ENCODE measurements around the gene PDIA3.

The PDIA3 gene

DNA sequence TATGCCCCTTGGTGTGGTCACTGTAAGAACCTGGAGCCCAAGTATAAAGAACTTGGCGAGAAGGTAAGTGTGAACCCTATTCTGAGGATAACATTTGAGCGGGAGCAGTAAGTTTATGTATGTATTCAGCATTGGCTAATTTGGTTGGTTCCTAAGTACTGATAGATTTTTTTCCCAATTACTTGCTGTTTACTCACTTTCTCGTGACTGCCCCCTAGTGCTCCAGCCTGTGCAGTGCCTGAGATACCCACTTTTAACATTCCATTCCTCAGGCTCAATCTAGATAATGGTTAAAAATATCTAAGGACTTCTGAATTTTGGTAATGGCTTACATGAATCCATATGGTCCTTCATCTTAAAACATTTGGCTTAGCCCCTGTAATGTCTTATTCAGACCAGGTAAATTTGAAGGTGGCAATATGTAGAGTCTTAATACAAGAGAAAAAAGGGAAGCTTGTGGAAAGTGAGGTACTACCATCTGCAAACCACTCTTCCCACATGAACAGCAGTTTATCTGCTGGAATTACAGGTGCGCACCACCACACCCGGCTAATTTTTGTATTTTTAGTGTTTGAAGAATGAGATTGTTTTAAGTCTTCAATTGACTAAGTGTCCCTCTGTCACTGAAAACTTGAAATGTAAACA lies 23.5 kb downstream of the PDIA3 start:
- ATAC-seq (peak; percentile 70), DNase-seq (peak; percentile 42 to 45)
- Mint-ChIP-seq H3K27ac (no peak overlapping the region), H3K4me3 (no peak overlapping the region), H3K4me1 (no peaks in the 10 kb centered on the region), H3K27me3 (no peaks in the 10 kb centered on the region), H3K9me3 (no peaks in the 10 kb centered on the region)

DNA sequence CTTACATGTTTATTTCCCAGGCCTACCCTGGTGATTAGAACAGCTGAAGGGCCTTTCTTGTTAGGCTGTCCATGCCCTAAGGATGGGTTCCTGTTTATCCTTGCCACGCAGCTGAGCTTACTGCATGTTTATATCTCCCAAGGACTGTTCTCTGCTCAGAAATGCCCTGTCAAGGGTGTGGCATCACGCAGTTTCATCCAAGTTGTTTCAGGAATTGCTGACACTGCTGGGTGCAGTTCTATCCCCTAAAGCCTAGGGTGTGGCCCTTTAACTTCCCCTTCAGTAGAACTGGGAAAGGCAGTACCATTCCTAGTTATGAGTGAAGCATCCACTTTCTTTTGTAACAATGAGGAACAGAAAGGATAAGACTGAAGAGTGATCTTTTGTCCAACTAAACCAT lies 25.6 kb downstream of the PDIA3 start:
- H3K27me3 Mint-ChIP-seq: no peaks in the 10 kb centered on the region
- no peak for ATAC-seq
- DNase-seq: no peak
- H3K27ac Mint-ChIP-seq: peak overlapping the region in 1 of 2 donors; percentile 69
- H3K4me3 Mint-ChIP-seq: no peak overlapping the region
- H3K9me3 Mint-ChIP-seq: no peaks in the 10 kb centered on the region
- peaks cover 14% of the 10 kb centered on the region for H3K4me1 Mint-ChIP-seq

DNA sequence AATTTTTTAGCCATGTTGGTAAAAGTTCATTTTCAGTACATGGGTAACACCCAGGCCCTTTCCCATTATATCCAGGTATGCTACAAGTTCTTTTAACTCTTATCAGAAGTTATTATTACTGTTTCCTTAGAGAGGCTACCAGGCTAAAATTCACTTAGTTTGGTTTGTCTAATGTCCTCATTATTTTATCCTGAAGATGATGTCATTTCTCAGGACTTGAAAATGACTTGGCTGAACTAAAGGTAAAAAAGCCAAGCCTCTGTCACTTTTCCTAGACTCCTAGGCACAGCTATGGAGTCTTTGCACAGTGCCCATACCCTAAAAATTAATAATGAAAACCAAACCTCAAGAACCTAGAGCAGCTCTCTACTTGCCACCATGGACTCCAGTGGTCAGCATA lies 26.4 kb downstream of the PDIA3 start:
- DNase-seq: no peak
- Mint-ChIP-seq H3K9me3 (no peaks in the 10 kb centered on the region), H3K27me3 (no peaks in the 10 kb centered on the region), H3K4me3 (no peak overlapping the region), H3K27ac (no peak overlapping the region), H3K4me1 (peaks cover 22% of the 10 kb centered on the region)
- ATAC-seq: no peak

DNA sequence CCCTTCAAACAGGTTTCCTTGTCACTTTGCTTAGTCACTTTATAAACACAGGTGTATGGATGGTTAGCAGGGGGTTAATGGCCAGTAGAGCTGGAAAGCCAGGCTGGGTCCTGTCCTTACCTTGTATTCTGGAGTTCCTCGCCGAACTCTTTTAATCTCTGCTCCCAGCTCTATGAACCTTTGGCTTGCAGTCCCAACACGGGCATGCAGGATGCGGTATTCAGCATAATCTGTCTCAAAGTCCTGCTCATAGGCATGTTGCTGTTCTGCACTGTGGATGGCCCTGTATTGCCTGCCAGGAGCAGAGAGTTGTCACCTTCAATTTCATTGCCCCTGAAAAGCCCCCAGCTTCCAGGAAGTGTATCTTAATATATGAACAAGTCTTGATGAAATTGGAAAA lies 27.8 kb downstream of the PDIA3 start:
- Mint-ChIP-seq H3K9me3 (no peaks in the 10 kb centered on the region), H3K27me3 (no peaks in the 10 kb centered on the region), H3K4me1 (peaks cover 30% of the 10 kb centered on the region), H3K4me3 (no peak overlapping the region), H3K27ac (no peak overlapping the region)
- DNase-seq (no peak), ATAC-seq (no peak)

DNA sequence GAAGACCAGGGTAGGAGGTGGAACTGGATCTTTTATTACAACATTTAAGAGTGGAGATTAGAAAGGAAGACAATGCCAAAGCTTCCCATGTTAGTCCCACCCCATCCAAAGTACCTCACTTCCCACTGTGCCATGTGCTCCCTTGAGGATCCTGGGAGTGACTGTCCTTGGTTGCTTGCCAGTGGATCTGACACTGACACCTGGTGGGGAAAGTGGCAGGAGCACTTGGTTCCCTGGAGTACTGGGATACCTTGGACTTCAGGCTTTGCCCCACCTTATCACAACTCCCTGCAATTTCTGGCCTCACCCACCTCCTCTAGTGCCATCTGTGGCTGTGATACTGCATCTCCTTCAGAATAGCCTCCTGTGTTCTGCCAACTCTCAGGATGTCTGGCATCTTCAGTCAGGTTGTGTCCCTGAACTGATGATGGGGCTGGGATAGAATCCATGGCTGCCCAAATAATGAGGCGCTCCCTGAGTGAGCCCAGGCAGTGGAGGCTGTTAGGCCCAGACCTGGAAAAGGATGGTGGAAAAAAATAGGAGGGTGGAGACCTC lies 29.2 kb downstream of the PDIA3 start:
- Mint-ChIP-seq H3K4me3 (no peak overlapping the region), H3K27me3 (no peaks in the 10 kb centered on the region), H3K4me1 (peaks cover 33% of the 10 kb centered on the region), H3K27ac (no peak overlapping the region), H3K9me3 (no peaks in the 10 kb centered on the region)
- ATAC-seq (no peak), DNase-seq (no peak)

DNA sequence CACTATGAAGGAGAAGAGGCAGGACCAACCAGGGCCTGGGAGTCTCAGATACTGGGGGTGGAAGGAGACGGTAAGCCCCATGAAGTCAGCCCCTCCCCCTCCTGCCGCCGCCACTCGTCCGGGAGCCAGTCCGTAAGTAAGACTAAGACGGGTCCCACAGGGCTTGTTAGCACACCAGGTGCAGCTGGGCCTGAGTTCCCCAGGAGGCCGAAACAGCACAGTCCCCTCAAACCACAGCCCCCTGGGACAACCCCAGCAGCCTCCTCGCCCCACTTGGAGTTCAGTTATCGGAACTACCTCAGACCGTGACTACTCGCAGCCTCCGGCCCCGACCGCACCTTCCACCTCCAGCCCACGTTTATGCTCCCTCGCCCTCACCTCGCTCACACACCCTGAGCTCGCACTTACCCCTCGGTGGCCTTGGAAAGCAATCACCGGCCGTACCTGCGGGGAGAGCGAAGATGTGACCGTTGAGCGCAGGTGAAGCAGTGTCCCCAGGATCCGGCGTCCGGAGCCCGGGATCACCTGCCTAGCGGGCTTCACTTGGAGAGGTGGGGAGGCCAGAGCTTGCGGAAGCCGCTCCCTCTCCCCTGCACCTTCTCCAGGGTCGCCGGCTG lies 30.0 kb downstream of the PDIA3 start:
- H3K4me1 Mint-ChIP-seq: peaks cover 33% of the 10 kb centered on the region
- no peaks in the 10 kb centered on the region for H3K27me3 Mint-ChIP-seq
- ATAC-seq (no peak), DNase-seq (peak; percentile 17 to 21)
- no peaks in the 10 kb centered on the region for H3K9me3 Mint-ChIP-seq
- H3K4me3 Mint-ChIP-seq: peak overlapping the region; percentile 82 to 92
- peak overlapping the region in 1 of 2 donors; percentile 73 for H3K27ac Mint-ChIP-seq

DNA sequence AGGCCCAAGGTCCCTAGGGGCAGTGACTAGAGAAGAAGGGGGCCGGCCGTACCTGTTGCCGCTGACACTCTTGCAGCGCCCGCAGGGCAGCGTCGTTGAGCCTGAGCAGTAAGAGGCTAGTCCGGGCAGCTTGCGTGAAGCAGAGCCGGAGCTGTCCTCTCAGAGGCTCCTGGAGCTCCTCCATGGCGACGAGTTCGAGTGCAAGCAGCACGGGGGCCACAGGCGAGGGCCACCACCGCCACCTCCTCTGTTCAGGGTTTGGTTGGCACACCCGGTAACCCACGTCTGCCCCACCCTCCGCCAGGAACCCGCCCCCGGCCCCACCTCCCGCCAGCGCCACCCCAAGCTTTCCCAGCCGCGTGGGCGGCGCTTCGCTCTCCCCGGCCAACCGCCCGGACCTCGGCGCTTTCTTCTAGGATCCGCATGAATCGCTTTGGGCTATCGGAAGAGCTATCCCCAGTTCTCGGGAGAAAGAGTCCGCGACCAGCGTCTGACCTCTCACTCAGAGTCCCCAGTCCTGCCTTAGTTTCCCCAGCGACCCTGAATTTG lies 30.6 kb downstream of the PDIA3 start, which contains the start of gene ELL3:
TSS of gene ELL3 (minus strand) at position 249 of the 549 bp plus-strand sequence. CDS start at position 184, 65 bp downstream.
- Mint-ChIP-seq H3K9me3 (no peaks in the 10 kb centered on the region), H3K27ac (peak within 1 kb of the TSS; percentile 38 to 96), H3K27me3 (no peaks in the 10 kb centered on the region), H3K4me3 (peak within 1 kb of the TSS; percentile 82 to 92), H3K4me1 (peaks cover 33% of the 10 kb centered on the region)
- ATAC-seq (peak; percentile 77), DNase-seq (peak in 1 of 2 donors; percentile 72)

DNA sequence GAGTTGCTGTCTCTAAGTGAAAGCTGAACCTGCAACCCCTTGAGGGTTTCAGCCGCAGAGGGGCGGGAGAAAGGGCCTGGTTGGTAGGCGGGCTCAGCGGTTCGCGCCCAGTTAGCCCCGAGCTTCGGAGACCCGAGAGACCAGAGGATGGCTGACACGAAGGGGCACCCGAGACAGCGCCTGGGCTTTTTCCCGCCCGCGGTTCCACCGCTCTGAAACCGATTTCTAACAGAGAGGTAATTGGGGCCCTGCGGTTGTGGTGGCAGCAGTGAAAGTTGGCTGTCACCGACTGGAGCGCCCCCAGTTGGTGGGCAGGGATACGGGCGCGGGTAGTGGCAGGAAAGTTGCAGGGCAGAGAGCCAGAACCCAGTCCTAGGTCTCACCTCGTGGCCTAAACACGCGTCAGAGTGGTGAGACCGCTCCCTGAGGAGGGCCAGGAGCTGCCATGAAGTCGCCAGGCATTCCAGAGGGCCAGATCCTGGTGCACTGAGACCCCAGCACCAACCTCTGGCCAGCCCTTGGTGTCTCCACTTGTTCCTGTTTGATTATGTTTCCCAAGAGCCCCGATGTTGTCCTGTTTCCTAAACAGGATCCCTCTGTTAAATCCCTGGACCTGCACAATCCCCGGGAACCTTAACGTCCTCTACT lies 31.2 kb downstream of the PDIA3 start:
- ATAC-seq (peak; percentile 95), DNase-seq (peak; percentile 90 to 96)
- H3K4me1 Mint-ChIP-seq: peaks cover 33% of the 10 kb centered on the region
- H3K27ac Mint-ChIP-seq: peak overlapping the region; percentile 38 to 96
- H3K9me3 Mint-ChIP-seq: no peaks in the 10 kb centered on the region
- H3K27me3 Mint-ChIP-seq: no peaks in the 10 kb centered on the region
- H3K4me3 Mint-ChIP-seq: peak overlapping the region; percentile 82 to 92

DNA sequence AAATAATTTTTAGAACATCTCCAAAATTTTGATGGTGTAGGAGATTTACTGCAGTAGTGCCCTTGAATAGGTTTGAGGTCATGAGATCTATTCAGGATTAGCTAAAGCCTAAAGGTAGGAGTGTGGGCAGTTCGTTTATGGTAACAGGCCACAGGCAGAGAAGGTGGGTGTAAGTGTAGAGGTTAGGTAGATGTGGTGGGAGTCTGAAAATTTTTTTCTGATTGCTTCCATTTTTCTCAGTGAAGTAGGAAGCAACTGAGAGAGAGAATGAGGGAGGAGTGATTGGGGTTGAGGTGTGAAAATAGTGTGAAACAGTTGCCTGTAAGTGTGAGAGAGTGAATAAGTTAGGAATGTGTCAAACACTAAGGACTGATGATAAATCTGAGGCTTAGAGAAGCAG lies 32.8 kb downstream of the PDIA3 start:
- Mint-ChIP-seq H3K4me3 (no peak overlapping the region), H3K27me3 (no peaks in the 10 kb centered on the region), H3K27ac (no peak overlapping the region), H3K9me3 (no peaks in the 10 kb centered on the region), H3K4me1 (peaks cover 33% of the 10 kb centered on the region)
- ATAC-seq (no peak), DNase-seq (no peak)

DNA sequence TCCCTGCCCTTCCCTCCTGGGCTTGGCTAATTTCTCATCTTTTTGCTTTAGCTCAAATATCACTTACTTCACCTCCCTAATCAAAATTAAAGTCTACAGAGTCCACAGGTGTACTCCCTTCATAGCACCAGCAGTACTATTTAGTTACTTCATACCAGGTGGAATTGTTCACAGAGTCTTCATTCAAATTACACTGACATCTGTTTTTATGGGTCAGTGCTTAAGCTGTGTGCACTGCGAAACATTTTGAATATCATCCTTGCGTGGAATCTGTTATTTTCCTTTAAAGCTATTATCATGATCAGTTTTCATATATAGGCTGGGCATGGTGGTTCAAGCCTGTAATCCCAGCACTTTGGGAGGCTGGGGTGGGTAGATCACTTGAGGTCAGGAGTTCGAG lies 43.2 kb downstream of the PDIA3 start:
- H3K27me3 Mint-ChIP-seq: no peaks in the 10 kb centered on the region
- no peak for ATAC-seq
- no peak overlapping the region for H3K4me3 Mint-ChIP-seq
- H3K27ac Mint-ChIP-seq: peak overlapping the region in 1 of 2 donors; percentile 4
- no peaks in the 10 kb centered on the region for H3K9me3 Mint-ChIP-seq
- H3K4me1 Mint-ChIP-seq: peaks cover 13% of the 10 kb centered on the region
- no peak for DNase-seq

DNA sequence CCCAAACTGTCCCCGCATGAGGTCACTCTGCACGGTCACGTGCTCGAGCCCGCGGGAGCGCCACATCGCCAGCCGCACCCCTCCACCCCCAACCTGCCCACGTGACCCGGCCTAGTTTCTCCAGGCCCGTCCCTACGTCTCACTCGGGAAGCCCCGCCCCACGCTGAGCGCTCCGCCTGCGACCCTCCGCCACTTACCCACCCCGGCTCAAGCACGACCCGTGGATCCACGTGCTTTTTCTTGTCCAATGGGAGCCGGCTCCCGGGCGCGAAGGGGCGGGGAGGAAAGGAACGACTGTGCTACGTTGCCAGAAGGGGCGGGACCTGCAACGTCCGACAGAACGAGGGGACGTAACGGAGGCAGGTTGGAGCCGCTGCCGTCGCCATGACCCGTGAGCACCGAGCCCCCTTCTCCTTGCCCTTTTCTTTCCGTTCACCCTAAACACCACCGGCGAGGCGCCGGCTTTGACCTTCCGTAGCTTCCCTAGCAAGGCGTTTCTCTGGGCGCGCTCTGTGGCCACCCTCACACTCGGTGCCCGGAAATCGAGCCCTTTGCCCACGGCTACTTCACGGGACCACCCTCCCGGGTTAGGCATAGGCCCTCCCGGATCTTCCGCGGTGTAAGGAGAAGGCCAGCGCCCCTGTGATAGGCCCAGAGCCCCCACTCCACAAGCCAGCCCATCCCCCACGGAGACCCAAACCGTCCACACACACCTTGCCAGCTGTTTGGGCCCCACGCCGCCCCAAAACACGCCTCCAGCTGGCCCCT lies 45.9 kb downstream of the PDIA3 start, which contains the start of gene SERF2:
TSS of gene SERF2 (plus strand) at position 328 of the 768 bp plus-strand sequence. CDS start at position 385, 57 bp downstream.
- Mint-ChIP-seq H3K4me1 (peaks cover 41% of the 10 kb centered on the region), H3K27ac (peak within 1 kb of the TSS; percentile 99), H3K27me3 (no peaks in the 10 kb centered on the region), H3K4me3 (peak within 1 kb of the TSS; percentile 96 to 97), H3K9me3 (no peaks in the 10 kb centered on the region)
- peak; percentile 94 for ATAC-seq
- peak; percentile 99 to 100 for DNase-seq

DNA sequence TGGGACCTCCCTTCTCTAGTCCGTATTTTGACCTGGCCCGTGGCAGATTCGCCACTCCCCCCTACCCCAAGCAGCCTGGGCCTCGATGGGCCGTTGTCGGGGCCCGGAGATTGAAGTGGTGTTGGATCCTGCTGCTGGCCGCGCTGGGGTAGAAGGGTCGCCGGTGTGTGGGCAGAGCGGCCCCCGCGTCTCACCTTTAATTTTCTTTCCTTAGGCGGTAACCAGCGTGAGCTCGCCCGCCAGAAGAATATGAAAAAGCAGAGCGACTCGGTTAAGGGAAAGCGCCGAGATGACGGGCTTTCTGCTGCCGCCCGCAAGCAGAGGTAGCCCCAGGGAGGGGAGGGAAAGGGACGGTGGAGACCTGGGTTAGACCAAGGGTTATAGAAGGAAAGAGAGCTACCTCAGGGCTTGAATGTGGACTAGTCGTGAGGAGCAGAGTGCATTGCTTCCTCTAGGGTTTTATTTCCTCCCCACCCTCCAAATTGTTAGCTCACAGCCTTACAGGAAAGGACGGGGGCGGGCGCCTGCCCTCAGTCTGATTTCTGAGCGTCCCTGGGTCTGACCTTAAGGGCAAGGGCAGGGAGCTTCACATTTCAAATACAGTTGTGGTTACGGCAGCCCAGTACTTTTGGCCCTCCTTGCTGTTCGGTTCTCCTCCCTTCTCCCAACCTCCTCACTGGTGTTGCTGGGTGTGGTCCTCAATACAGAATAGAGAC lies 46.7 kb downstream of the PDIA3 start:
- peak; percentile 23 to 36 for DNase-seq
- Mint-ChIP-seq H3K4me1 (peaks cover 41% of the 10 kb centered on the region), H3K27me3 (no peaks in the 10 kb centered on the region), H3K4me3 (peak overlapping the region; percentile 96 to 97), H3K9me3 (no peaks in the 10 kb centered on the region), H3K27ac (peak overlapping the region; percentile 99)
- ATAC-seq: peak; percentile 6

DNA sequence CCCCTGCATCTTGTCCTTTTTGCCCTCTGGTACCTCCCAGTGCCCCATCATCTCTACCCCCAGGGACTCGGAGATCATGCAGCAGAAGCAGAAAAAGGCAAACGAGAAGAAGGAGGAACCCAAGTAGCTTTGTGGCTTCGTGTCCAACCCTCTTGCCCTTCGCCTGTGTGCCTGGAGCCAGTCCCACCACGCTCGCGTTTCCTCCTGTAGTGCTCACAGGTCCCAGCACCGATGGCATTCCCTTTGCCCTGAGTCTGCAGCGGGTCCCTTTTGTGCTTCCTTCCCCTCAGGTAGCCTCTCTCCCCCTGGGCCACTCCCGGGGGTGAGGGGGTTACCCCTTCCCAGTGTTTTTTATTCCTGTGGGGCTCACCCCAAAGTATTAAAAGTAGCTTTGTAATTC lies 47.4 kb downstream of the PDIA3 start:
- Mint-ChIP-seq H3K4me3 (peak overlapping the region; percentile 96 to 97), H3K4me1 (peaks cover 48% of the 10 kb centered on the region), H3K27me3 (no peaks in the 10 kb centered on the region), H3K27ac (peak overlapping the region; percentile 7 to 79), H3K9me3 (no peaks in the 10 kb centered on the region)
- ATAC-seq (no peak), DNase-seq (no peak)

DNA sequence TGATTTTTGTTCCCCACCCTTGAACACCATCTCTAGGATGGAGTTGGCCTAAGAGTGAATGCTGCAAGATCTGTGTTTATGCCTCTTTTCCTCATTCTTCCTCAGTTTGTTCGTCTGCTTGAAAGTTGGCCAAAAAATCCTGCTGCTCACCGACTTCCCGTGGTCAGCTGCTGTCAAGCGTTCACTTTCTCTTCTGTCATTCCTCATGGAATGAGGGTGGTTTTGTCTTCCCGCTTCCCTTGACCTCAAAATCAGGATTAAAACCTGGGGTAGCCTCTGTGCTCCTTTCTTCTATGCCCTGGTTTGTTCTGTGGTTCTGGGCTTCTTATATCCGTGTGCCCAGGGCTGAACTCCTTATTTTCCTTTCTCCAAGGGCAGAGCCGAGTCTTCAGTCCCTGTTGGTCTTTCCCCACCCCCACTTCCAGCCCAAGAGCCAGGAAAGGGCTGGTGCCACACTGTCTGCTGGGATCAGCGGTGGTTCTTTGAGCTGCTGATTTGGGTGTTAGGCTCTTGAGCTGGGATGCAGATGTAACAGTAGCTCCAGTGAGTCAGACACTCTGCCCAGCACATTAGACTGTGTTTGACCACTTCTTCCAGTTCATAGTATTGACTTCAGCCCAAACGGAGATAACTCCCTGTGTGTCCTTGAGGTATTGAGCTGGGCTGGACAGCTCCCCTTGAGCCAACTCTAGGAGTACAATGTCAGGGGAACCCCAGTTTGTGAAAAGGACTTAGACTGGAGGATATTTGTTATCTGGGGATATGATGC lies 48.2 kb downstream of the PDIA3 start:
- peak overlapping the region; percentile 96 to 97 for H3K4me3 Mint-ChIP-seq
- H3K4me1 Mint-ChIP-seq: peaks cover 56% of the 10 kb centered on the region
- H3K9me3 Mint-ChIP-seq: no peaks in the 10 kb centered on the region
- H3K27me3 Mint-ChIP-seq: no peaks in the 10 kb centered on the region
- no peak for ATAC-seq
- no peak for DNase-seq
- H3K27ac Mint-ChIP-seq: peak overlapping the region; percentile 83 to 84

Measured in stimulated activated naive CD8-positive, alpha-beta T cell treated with anti-CD3 and anti-CD28 coated beads, Interleukin-15, amount 100 ng/mL, for 72 hours (primary cell).